HEK293 (cell line): ENCODE measurements around the gene DZIP1.

Source experiments
- CTCF ChIA-PET: fragments of 350-600 bp; formaldehyde crosslinking; extraction: SDS; loops from one replicate; lab custom pipeline; 2021; ENCODE audit warnings: antibody characterized with exemption; lab: Yijun Ruan, JAX
- POLR2A ChIA-PET: fragments of 300-600 bp; formaldehyde crosslinking; extraction: SDS; loops from one replicate; lab custom pipeline; 2020; ENCODE audit warnings: antibody characterized with exemption, inconsistent platforms; lab: Yijun Ruan, JAX
- H3K27ac ChIP-seq: fragments of 200-500 bp; sonication (Bioruptor generic); 2 replicates; pipeline ENCODE4 v1.5.1; 2014; ENCODE audit warnings: low read depth, low read length, control low read depth, inconsistent platforms; ENCODE audit errors: extremely low read depth
- H3K36me3 ChIP-seq, 2 experiments: fragments of 200-500 bp in 1 of 2; sonication (Bioruptor generic) in 1 of 2; 1 replicate in 1 of 2; 2 replicates in 1 of 2; pipeline ENCODE4 v1.5.1; 2014 to 2017; ENCODE audit warnings: inconsistent platforms in 2 of 2, low read length in 2 of 2; ENCODE audit not compliant: control insufficient read depth in 2 of 2, insufficient read depth in 1 of 2
- H3K4me1 ChIP-seq: fragments of 200-500 bp; sonication (Bioruptor generic); 2 replicates; pipeline ENCODE4 v1.5.1; 2014; ENCODE audit warnings: mild to moderate bottlenecking, low read length, inconsistent platforms; ENCODE audit not compliant: control insufficient read depth, insufficient read depth
- H3K4me3 ChIP-seq: 2 replicates; pipeline ENCODE4 v1.5.1; 2011; ENCODE audit warnings: low read depth, mild to moderate bottlenecking, control low read depth, low read length, moderate library complexity
- H3K9me3 ChIP-seq: fragments of 200-500 bp; sonication (Bioruptor generic); 2 replicates; pipeline ENCODE4 v1.5.1; 2014; ENCODE audit warnings: low read depth, low read length, inconsistent platforms; ENCODE audit not compliant: control insufficient read depth, insufficient read depth
- EGR2 ChIP-seq: fragments of 450-650 bp; formaldehyde crosslinking; IDR thresholded peaks from 2 replicates; pipeline ENCODE4 v1.5.1; 2016; ENCODE audit warnings: low read depth, missing biosample characterization, missing genetic modification characterization
- GLIS2 ChIP-seq: fragments of 450-650 bp; formaldehyde crosslinking; IDR thresholded peaks from 2 replicates; pipeline ENCODE4 v1.5.1; 2016; ENCODE audit warnings: missing biosample characterization, missing genetic modification characterization
- HOXC10 ChIP-seq: sonication (generic); formaldehyde crosslinking; IDR thresholded peaks from 2 replicates; pipeline ENCODE4 v1.8.1; 2023; ENCODE audit warnings: mild to moderate bottlenecking, missing genetic modification reagents
- KLF16 ChIP-seq: fragments of 450-650 bp; formaldehyde crosslinking; IDR thresholded peaks from 2 replicates; pipeline ENCODE4 v1.5.1; 2017; ENCODE audit warnings: missing biosample characterization, missing genetic modification characterization
- SP2 ChIP-seq: fragments of 450-650 bp; formaldehyde crosslinking; IDR thresholded peaks from 2 replicates; pipeline ENCODE4 v1.5.1; 2016; ENCODE audit warnings: missing biosample characterization, missing genetic modification characterization
- TRIM28 ChIP-seq: IDR thresholded peaks from 2 replicates; pipeline ENCODE4 v1.6.1; 2011; ENCODE audit warnings: low read length, control low read depth, borderline replicate concordance
- ZBTB20 ChIP-seq: fragments of 450-650 bp; formaldehyde crosslinking; IDR thresholded peaks from 2 replicates; pipeline ENCODE4 v1.5.1; 2016; ENCODE audit warnings: missing biosample characterization, missing genetic modification characterization
- ZFP37 ChIP-seq: fragments of 450-650 bp; formaldehyde crosslinking; IDR thresholded peaks from 2 replicates; pipeline ENCODE4 v1.5.1; 2016; ENCODE audit warnings: missing biosample characterization, missing genetic modification characterization
- ZIC2 ChIP-seq: fragments of 450-650 bp; formaldehyde crosslinking; IDR thresholded peaks from 2 replicates; pipeline ENCODE4 v1.5.1; 2016; ENCODE audit warnings: missing biosample characterization, missing genetic modification characterization
- ZNF112 ChIP-seq: fragments of 450-650 bp; formaldehyde crosslinking; IDR thresholded peaks from 2 replicates; pipeline ENCODE4 v1.5.0; 2017; ENCODE audit warnings: missing biosample characterization, missing genetic modification characterization
- ZNF114 ChIP-seq: fragments of 450-650 bp; formaldehyde crosslinking; IDR thresholded peaks from 2 replicates; pipeline ENCODE4 v1.5.0; 2017; ENCODE audit warnings: missing biosample characterization, missing genetic modification characterization
- ZNF324 ChIP-seq: fragments of 450-650 bp; formaldehyde crosslinking; IDR thresholded peaks from 2 replicates; pipeline ENCODE4 v1.5.1; 2016; ENCODE audit warnings: missing biosample characterization, missing genetic modification characterization
- ZNF423 ChIP-seq: fragments of 450-650 bp; formaldehyde crosslinking; IDR thresholded peaks from 2 replicates; pipeline ENCODE4 v1.5.1; 2016; ENCODE audit warnings: missing biosample characterization, missing genetic modification characterization
- ZNF48 ChIP-seq: fragments of 450-650 bp; formaldehyde crosslinking; IDR thresholded peaks from 2 replicates; pipeline ENCODE4 v1.5.1; 2016; ENCODE audit warnings: missing biosample characterization, missing genetic modification characterization
- ZNF510 ChIP-seq: fragments of 450-650 bp; formaldehyde crosslinking; IDR thresholded peaks from 2 replicates; pipeline ENCODE4 v1.5.1; 2018; ENCODE audit warnings: mild to moderate bottlenecking, missing genetic modification characterization, missing biosample characterization; ENCODE audit not compliant: insufficient replicate concordance
- ZNF571 ChIP-seq: fragments of 450-650 bp; formaldehyde crosslinking; IDR thresholded peaks from 2 replicates; pipeline ENCODE4 v1.5.0; 2017; ENCODE audit warnings: missing biosample characterization, missing genetic modification characterization
- ZNF626 ChIP-seq: fragments of 450-650 bp; sonication (Bioruptor Pico); formaldehyde crosslinking; IDR thresholded peaks from 2 replicates; pipeline ENCODE4 v1.5.1; 2018; ENCODE audit warnings: missing biosample characterization, missing genetic modification characterization, inconsistent platforms
- ZNF654 ChIP-seq: fragments of 450-650 bp; formaldehyde crosslinking; IDR thresholded peaks from 2 replicates; pipeline ENCODE4 v1.5.1; 2016; ENCODE audit warnings: low read depth, missing biosample characterization, missing genetic modification characterization
- ZNF701 ChIP-seq: fragments of 450-650 bp; formaldehyde crosslinking; IDR thresholded peaks from 2 replicates; pipeline ENCODE4 v1.5.1; 2016; ENCODE audit warnings: missing biosample characterization, missing genetic modification characterization
- ZNF704 ChIP-seq: fragments of 450-650 bp; formaldehyde crosslinking; IDR thresholded peaks from 2 replicates; pipeline ENCODE4 v1.5.1; 2016; ENCODE audit warnings: missing biosample characterization, missing genetic modification characterization
- ZNF747 ChIP-seq: fragments of 450-650 bp; formaldehyde crosslinking; IDR thresholded peaks from 2 replicates; pipeline ENCODE4 v1.5.1; 2016; ENCODE audit warnings: missing biosample characterization, missing genetic modification characterization
- ZNF791 ChIP-seq: fragments of 450-650 bp; formaldehyde crosslinking; IDR thresholded peaks from 2 replicates; pipeline ENCODE4 v1.5.1; 2016; ENCODE audit warnings: missing biosample characterization, missing genetic modification characterization
- TF ChIP-seq, protein P1 (sequence below): fragments of 450-650 bp; IDR thresholded peaks from 2 replicates; pipeline ENCODE4 v1.5.1; 2018; ENCODE audit warnings: missing biosample characterization, missing genetic modification characterization
- TF ChIP-seq, protein P2 (sequence below): fragments of 450-650 bp; formaldehyde crosslinking; IDR thresholded peaks from 2 replicates; pipeline ENCODE4 v1.5.1; 2016; ENCODE audit warnings: missing biosample characterization, missing genetic modification characterization
- TF ChIP-seq, protein P3 (sequence below): fragments of 450-650 bp; formaldehyde crosslinking; IDR thresholded peaks from 2 replicates; pipeline ENCODE4 v1.5.1; 2016; ENCODE audit warnings: missing biosample characterization, missing genetic modification characterization
- TF ChIP-seq, protein P4 (sequence below): fragments of 450-650 bp; formaldehyde crosslinking; IDR thresholded peaks from 2 replicates; pipeline ENCODE4 v1.5.1; 2017; ENCODE audit warnings: missing biosample characterization, missing genetic modification characterization
- TF ChIP-seq, protein P5 (sequence below): fragments of 450-650 bp; formaldehyde crosslinking; IDR thresholded peaks from 2 replicates; pipeline ENCODE4 v1.5.1; 2016; ENCODE audit warnings: missing biosample characterization, missing genetic modification characterization

The DZIP1 gene

GRCh38 chr13:95643936-95644598, 439 bp downstream of the DZIP1 start (continued):
- TF ChIP-seq ZNF791 (tag by site-specific recombination) (no peak), ZNF114 (tag by site-specific recombination) (no peak), HOXC10 (CRISPR knock-in tag) (no peak), GLIS2 (tag by site-specific recombination) (peak; percentile 87), ZIC2 (tag by site-specific recombination) (peak; percentile 66), ZNF654 (tag by site-specific recombination) (no peak), ZNF112 (tag by site-specific recombination) (no peak), EGR2 (tag by site-specific recombination) (0 out of 2 replicates have a peak, but pooled peaks have one; percentile 31), ZNF626 (tag by site-specific recombination) (no peak), TRIM28 (no peak), ZNF704 (tag by site-specific recombination) (no peak), ZFP37 (tag by site-specific recombination) (no peak; the same call in 1 of the 2 replicates), ZNF747 (tag by site-specific recombination) (no peak), ZNF48 (tag by site-specific recombination) (no peak), ZNF571 (tag by site-specific recombination) (no peak), KLF16 (tag by site-specific recombination) (no peak)
- TF ChIP-seq, protein P1, sequence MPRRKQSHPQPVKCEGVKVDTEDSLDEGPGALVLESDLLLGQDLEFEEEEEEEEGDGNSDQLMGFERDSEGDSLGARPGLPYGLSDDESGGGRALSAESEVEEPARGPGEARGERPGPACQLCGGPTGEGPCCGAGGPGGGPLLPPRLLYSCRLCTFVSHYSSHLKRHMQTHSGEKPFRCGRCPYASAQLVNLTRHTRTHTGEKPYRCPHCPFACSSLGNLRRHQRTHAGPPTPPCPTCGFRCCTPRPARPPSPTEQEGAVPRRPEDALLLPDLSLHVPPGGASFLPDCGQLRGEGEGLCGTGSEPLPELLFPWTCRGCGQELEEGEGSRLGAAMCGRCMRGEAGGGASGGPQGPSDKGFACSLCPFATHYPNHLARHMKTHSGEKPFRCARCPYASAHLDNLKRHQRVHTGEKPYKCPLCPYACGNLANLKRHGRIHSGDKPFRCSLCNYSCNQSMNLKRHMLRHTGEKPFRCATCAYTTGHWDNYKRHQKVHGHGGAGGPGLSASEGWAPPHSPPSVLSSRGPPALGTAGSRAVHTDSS (tag by site-specific recombination), result no peak
- TF ChIP-seq, protein P2, sequence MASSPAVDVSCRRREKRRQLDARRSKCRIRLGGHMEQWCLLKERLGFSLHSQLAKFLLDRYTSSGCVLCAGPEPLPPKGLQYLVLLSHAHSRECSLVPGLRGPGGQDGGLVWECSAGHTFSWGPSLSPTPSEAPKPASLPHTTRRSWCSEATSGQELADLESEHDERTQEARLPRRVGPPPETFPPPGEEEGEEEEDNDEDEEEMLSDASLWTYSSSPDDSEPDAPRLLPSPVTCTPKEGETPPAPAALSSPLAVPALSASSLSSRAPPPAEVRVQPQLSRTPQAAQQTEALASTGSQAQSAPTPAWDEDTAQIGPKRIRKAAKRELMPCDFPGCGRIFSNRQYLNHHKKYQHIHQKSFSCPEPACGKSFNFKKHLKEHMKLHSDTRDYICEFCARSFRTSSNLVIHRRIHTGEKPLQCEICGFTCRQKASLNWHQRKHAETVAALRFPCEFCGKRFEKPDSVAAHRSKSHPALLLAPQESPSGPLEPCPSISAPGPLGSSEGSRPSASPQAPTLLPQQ (tag by site-specific recombination), result no peak
- TF ChIP-seq, all 188 proteins: peak for 28

GRCh38 chr13:95643571-95643935, 953 bp downstream of the DZIP1 start:
- peak overlapping the region; percentile 63 for H3K4me3 ChIP-seq
- ChIA-PET POLR2A (interaction anchor here (1.0 to 1.4 kb wide), 5 partner anchors 10 to 177 kb away, joined by 3 to 19 read pairs (median 3); partner anchors contain the start of gene DNAJC3), CTCF (interaction anchor here (0.5 to 1.1 kb wide), 3 partner anchors 57 to 1322 kb away, joined by 3 read pairs; no protein-coding TSS in a partner anchor)
- peaks cover 15 to 29% of the 10 kb centered on the region in 2 experiments for H3K36me3 ChIP-seq
- H3K27ac ChIP-seq, result peak overlapping the region; percentile 82; the same call in 1 of the 2 replicates
- H3K4me1 ChIP-seq, result no peaks in the 10 kb centered on the region
- H3K9me3 ChIP-seq, result no peaks in the 10 kb centered on the region
- TF ChIP-seq, protein P3, sequence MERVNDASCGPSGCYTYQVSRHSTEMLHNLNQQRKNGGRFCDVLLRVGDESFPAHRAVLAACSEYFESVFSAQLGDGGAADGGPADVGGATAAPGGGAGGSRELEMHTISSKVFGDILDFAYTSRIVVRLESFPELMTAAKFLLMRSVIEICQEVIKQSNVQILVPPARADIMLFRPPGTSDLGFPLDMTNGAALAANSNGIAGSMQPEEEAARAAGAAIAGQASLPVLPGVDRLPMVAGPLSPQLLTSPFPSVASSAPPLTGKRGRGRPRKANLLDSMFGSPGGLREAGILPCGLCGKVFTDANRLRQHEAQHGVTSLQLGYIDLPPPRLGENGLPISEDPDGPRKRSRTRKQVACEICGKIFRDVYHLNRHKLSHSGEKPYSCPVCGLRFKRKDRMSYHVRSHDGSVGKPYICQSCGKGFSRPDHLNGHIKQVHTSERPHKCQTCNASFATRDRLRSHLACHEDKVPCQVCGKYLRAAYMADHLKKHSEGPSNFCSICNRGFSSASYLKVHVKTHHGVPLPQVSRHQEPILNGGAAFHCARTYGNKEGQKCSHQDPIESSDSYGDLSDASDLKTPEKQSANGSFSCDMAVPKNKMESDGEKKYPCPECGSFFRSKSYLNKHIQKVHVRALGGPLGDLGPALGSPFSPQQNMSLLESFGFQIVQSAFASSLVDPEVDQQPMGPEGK, result no peak
- TF ChIP-seq SP2, result no peak
- no peak for TF ChIP-seq ZNF701 (tag by site-specific recombination)
- TF ChIP-seq, protein P4, sequence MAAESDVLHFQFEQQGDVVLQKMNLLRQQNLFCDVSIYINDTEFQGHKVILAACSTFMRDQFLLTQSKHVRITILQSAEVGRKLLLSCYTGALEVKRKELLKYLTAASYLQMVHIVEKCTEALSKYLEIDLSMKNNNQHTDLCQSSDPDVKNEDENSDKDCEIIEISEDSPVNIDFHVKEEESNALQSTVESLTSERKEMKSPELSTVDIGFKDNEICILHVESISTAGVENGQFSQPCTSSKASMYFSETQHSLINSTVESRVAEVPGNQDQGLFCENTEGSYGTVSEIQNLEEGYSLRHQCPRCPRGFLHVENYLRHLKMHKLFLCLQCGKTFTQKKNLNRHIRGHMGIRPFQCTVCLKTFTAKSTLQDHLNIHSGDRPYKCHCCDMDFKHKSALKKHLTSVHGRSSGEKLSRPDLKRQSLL (tag by site-specific recombination), result peak; percentile 56; the same call in 1 of the 2 replicates
- TF ChIP-seq ZNF747 (tag by site-specific recombination), result no peak
- no peak for TF ChIP-seq ZNF510
- TF ChIP-seq ZBTB20, result no peak
- TF ChIP-seq ZNF324 (tag by site-specific recombination), result no peak
- no peak for TF ChIP-seq ZNF112 (tag by site-specific recombination)
- TF ChIP-seq ZNF423 (tag by site-specific recombination), result no peak
- TF ChIP-seq, protein P5, sequence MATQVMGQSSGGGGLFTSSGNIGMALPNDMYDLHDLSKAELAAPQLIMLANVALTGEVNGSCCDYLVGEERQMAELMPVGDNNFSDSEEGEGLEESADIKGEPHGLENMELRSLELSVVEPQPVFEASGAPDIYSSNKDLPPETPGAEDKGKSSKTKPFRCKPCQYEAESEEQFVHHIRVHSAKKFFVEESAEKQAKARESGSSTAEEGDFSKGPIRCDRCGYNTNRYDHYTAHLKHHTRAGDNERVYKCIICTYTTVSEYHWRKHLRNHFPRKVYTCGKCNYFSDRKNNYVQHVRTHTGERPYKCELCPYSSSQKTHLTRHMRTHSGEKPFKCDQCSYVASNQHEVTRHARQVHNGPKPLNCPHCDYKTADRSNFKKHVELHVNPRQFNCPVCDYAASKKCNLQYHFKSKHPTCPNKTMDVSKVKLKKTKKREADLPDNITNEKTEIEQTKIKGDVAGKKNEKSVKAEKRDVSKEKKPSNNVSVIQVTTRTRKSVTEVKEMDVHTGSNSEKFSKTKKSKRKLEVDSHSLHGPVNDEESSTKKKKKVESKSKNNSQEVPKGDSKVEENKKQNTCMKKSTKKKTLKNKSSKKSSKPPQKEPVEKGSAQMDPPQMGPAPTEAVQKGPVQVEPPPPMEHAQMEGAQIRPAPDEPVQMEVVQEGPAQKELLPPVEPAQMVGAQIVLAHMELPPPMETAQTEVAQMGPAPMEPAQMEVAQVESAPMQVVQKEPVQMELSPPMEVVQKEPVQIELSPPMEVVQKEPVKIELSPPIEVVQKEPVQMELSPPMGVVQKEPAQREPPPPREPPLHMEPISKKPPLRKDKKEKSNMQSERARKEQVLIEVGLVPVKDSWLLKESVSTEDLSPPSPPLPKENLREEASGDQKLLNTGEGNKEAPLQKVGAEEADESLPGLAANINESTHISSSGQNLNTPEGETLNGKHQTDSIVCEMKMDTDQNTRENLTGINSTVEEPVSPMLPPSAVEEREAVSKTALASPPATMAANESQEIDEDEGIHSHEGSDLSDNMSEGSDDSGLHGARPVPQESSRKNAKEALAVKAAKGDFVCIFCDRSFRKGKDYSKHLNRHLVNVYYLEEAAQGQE, result no peak
